ENCODE results near the gene SLIT3.

SLIT3 gene

DNA sequence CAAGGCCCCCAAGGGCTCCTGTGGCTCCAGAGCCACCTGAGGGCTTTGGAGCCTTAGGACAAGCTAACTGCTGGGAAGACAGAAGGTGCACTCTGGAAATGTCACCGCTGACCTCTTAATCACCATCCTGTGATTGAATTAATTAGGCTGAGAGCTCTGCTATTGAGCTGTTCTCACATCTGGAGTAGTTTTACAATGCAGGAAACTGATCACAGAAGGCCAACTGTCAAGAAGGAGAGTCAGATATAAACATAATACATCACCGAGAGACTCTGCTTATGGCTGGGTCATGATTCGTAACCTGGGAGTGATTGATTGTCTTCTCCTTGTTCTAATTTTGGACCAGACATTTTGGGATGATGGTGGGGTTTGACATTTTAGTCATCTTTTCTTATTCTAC is 226.1 kb downstream of the SLIT3 start:
- Histone ChIP-seq H3K4me3 (replicated peaks; ENCODE audit: insufficient read depth, low read length) (no peak overlapping the region), H3K27ac (replicated peaks) (no peak overlapping the region), H3K27me3 (ENCODE audit: insufficient read depth, poor library complexity, severe bottlenecking) (no peaks in the 10 kb centered on the region)
- TF ChIP-seq GABPA (IDR thresholded peaks at IDR 0.05; ENCODE audit: low read depth), result no peak
- TF ChIP-seq, protein P1, sequence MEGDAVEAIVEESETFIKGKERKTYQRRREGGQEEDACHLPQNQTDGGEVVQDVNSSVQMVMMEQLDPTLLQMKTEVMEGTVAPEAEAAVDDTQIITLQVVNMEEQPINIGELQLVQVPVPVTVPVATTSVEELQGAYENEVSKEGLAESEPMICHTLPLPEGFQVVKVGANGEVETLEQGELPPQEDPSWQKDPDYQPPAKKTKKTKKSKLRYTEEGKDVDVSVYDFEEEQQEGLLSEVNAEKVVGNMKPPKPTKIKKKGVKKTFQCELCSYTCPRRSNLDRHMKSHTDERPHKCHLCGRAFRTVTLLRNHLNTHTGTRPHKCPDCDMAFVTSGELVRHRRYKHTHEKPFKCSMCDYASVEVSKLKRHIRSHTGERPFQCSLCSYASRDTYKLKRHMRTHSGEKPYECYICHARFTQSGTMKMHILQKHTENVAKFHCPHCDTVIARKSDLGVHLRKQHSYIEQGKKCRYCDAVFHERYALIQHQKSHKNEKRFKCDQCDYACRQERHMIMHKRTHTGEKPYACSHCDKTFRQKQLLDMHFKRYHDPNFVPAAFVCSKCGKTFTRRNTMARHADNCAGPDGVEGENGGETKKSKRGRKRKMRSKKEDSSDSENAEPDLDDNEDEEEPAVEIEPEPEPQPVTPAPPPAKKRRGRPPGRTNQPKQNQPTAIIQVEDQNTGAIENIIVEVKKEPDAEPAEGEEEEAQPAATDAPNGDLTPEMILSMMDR (IDR thresholded peaks at IDR 0.05; ENCODE audit: insufficient read depth, low read length), result no peak
- TF ChIP-seq SPI1 (IDR thresholded peaks at IDR 0.05; ENCODE audit: borderline replicate concordance, low read depth), result no peak
- TF ChIP-seq POLR2AphosphoS5 (IDR thresholded peaks at IDR 0.05; ENCODE audit: low read depth), result no peak
- TF ChIP-seq, protein P2, sequence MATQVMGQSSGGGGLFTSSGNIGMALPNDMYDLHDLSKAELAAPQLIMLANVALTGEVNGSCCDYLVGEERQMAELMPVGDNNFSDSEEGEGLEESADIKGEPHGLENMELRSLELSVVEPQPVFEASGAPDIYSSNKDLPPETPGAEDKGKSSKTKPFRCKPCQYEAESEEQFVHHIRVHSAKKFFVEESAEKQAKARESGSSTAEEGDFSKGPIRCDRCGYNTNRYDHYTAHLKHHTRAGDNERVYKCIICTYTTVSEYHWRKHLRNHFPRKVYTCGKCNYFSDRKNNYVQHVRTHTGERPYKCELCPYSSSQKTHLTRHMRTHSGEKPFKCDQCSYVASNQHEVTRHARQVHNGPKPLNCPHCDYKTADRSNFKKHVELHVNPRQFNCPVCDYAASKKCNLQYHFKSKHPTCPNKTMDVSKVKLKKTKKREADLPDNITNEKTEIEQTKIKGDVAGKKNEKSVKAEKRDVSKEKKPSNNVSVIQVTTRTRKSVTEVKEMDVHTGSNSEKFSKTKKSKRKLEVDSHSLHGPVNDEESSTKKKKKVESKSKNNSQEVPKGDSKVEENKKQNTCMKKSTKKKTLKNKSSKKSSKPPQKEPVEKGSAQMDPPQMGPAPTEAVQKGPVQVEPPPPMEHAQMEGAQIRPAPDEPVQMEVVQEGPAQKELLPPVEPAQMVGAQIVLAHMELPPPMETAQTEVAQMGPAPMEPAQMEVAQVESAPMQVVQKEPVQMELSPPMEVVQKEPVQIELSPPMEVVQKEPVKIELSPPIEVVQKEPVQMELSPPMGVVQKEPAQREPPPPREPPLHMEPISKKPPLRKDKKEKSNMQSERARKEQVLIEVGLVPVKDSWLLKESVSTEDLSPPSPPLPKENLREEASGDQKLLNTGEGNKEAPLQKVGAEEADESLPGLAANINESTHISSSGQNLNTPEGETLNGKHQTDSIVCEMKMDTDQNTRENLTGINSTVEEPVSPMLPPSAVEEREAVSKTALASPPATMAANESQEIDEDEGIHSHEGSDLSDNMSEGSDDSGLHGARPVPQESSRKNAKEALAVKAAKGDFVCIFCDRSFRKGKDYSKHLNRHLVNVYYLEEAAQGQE (IDR thresholded peaks at IDR 0.05; ENCODE audit: insufficient replicate concordance, low read depth), result no peak
- DNase-seq (ENCODE audit: low read depth in 1 of 2, low spot score in 1 of 2), result no peak

DNA sequence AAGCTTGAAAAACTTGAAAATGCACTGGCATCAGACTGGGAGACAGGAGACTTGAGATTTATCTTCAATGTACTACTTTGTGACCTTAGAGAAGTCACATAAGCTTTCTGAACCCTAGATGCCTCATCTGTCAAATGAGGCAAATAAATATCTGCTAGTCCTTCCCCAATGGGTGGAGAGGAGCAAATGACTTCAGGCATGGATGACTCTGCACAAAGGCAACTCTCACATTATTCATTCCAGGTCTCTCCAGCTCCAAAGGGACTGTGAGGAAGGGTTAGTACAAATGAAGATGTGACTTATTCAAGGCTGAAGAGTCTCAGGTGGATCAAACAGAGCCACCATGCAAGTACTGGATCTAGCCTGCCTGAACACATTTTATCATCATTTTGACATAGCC is 228.7 kb downstream of the SLIT3 start:
- Histone ChIP-seq H3K27me3 (ENCODE audit: insufficient read depth, poor library complexity, severe bottlenecking) (no peaks in the 10 kb centered on the region), H3K4me3 (replicated peaks; ENCODE audit: insufficient read depth, low read length) (no peak overlapping the region), H3K27ac (replicated peaks) (no peak overlapping the region)
- no peak for DNase-seq (ENCODE audit: low read depth in 1 of 2, low spot score in 1 of 2)
- TF ChIP-seq, protein P1 (IDR thresholded peaks at IDR 0.05; ENCODE audit: insufficient read depth, low read length), result no peak
- no peak for TF ChIP-seq SPI1 (IDR thresholded peaks at IDR 0.05; ENCODE audit: borderline replicate concordance, low read depth)
- no peak for TF ChIP-seq GABPA (IDR thresholded peaks at IDR 0.05; ENCODE audit: low read depth)
- TF ChIP-seq, protein P2 (IDR thresholded peaks at IDR 0.05; ENCODE audit: insufficient replicate concordance, low read depth), result no peak
- no peak for TF ChIP-seq POLR2AphosphoS5 (IDR thresholded peaks at IDR 0.05; ENCODE audit: low read depth)

DNA sequence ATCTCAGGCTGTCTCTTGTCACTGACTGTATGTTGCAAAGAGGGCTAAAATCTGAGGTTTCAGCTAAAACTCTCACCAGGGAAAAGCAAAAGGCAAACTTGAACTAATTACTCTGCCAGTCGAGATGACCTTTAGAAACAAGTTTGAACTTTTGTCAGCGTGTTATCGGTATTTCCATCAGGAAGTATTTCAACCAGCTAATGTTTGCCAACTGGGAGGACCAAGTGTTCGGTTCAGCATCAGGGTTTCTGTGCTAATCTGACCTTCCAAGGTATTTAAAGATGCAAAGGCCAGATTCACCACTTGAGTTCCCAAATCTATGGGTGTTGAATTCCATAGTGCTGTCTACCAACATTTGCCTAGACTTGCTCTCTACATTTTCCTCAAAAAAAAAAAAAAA is 230.5 kb downstream of the SLIT3 start:
- Histone ChIP-seq H3K27me3 (ENCODE audit: insufficient read depth, poor library complexity, severe bottlenecking) (no peaks in the 10 kb centered on the region), H3K4me3 (replicated peaks; ENCODE audit: insufficient read depth, low read length) (no peak overlapping the region), H3K27ac (replicated peaks) (no peak overlapping the region)
- TF ChIP-seq GABPA (IDR thresholded peaks at IDR 0.05; ENCODE audit: low read depth), result no peak
- TF ChIP-seq, protein P1 (IDR thresholded peaks at IDR 0.05; ENCODE audit: insufficient read depth, low read length), result no peak
- no peak for TF ChIP-seq SPI1 (IDR thresholded peaks at IDR 0.05; ENCODE audit: borderline replicate concordance, low read depth)
- TF ChIP-seq, protein P2 (IDR thresholded peaks at IDR 0.05; ENCODE audit: insufficient replicate concordance, low read depth), result no peak
- TF ChIP-seq POLR2AphosphoS5 (IDR thresholded peaks at IDR 0.05; ENCODE audit: low read depth), result no peak
- DNase-seq (ENCODE audit: low read depth in 1 of 2, low spot score in 1 of 2), result no peak
